Trophoblast cell (in vitro differentiated cells and primary cell): ENCODE results near the gene RPTOR.

Experiments used
- DNase-seq, 2 donors: peaks; one replicate each; pipeline ENCODE4 v3.0.0-alpha.2; 2016
- H2AFZ ChIP-seq: 2 replicates; pipeline ENCODE4 v1.6.1; 2013; ENCODE audit warnings: low read length, moderate library complexity, mild to moderate bottlenecking; ENCODE audit not compliant: insufficient read depth, poor library complexity
- H2AK5ac ChIP-seq: 2 replicates; pipeline ENCODE4 v1.6.1; 2013; ENCODE audit warnings: mild to moderate bottlenecking, low read length
- H2BK120ac ChIP-seq: 2 replicates; pipeline ENCODE4 v1.6.1; 2013; ENCODE audit warnings: low read length, mild to moderate bottlenecking, moderate library complexity; ENCODE audit not compliant: insufficient read depth, poor library complexity
- H2BK12ac ChIP-seq: 2 replicates; pipeline ENCODE4 v1.6.1; 2013; ENCODE audit warnings: mild to moderate bottlenecking, low read length, moderate library complexity
- H2BK5ac ChIP-seq: 2 replicates; pipeline ENCODE4 v1.6.1; 2013; ENCODE audit warnings: low read length, low read depth, moderate library complexity, mild to moderate bottlenecking; ENCODE audit not compliant: poor library complexity
- H3K14ac ChIP-seq: 2 replicates; pipeline ENCODE4 v1.6.1; 2013; ENCODE audit warnings: mild to moderate bottlenecking, low read length
- H3K18ac ChIP-seq: 2 replicates; pipeline ENCODE4 v1.6.1; 2013; ENCODE audit warnings: mild to moderate bottlenecking, low read length
- H3K23ac ChIP-seq: 2 replicates; pipeline ENCODE4 v1.6.1; 2013; ENCODE audit warnings: low read length
- H3K27ac ChIP-seq: 2 replicates; pipeline ENCODE4 v1.5.1; 2013; ENCODE audit warnings: low read depth, mild to moderate bottlenecking, inconsistent platforms, low read length, moderate library complexity
- H3K27me3 ChIP-seq: 2 replicates; pipeline ENCODE4 v1.6.1; 2013; ENCODE audit warnings: inconsistent platforms, mild to moderate bottlenecking, low read length, moderate library complexity; ENCODE audit not compliant: insufficient read depth
- H3K36me3 ChIP-seq, 2 experiments: 1 replicate in 1 of 2; 2 replicates in 1 of 2; pipeline ENCODE4 v1.6.1; 2013; ENCODE audit warnings: low read length in 2 of 2, mild to moderate bottlenecking in 2 of 2, moderate library complexity in 1 of 2; ENCODE audit not compliant: insufficient read depth in 2 of 2, control insufficient read depth in 1 of 2
- H3K4ac ChIP-seq: 2 replicates; pipeline ENCODE4 v1.6.1; 2013; ENCODE audit warnings: low read depth, mild to moderate bottlenecking, low read length, moderate library complexity
- H3K4me1 ChIP-seq, 2 experiments: 1 replicate in 1 of 2; 2 replicates in 1 of 2; pipeline ENCODE4 v1.6.1; 2013; ENCODE audit warnings: low read length in 2 of 2, mild to moderate bottlenecking in 2 of 2, moderate library complexity in 1 of 2; ENCODE audit not compliant: insufficient read depth in 2 of 2, control insufficient read depth in 1 of 2
- H3K4me2 ChIP-seq: 2 replicates; pipeline ENCODE4 v1.6.1; 2013; ENCODE audit warnings: inconsistent platforms, mild to moderate bottlenecking, low read length, moderate library complexity
- H3K4me3 ChIP-seq: 2 replicates; pipeline ENCODE4 v1.5.1; 2013; ENCODE audit warnings: mild to moderate bottlenecking, low read depth, low read length, inconsistent platforms
- H3K79me1 ChIP-seq: one replicate; pipeline ENCODE4 v1.6.1; 2013; ENCODE audit warnings: low read length
- H3K79me2 ChIP-seq: 2 replicates; pipeline ENCODE4 v1.6.1; 2013; ENCODE audit warnings: low read length, mild to moderate bottlenecking; ENCODE audit not compliant: control insufficient read depth, insufficient read depth, poor library complexity
- H3K9ac ChIP-seq: 2 replicates; pipeline ENCODE4 v1.6.1; 2013; ENCODE audit warnings: mild to moderate bottlenecking, low read length
- H3K9me3 ChIP-seq: 2 replicates; pipeline ENCODE4 v1.6.1; 2013; ENCODE audit warnings: low read depth, mild to moderate bottlenecking, control low read depth, inconsistent platforms, low read length; ENCODE audit not compliant: insufficient read depth
- H4K12ac ChIP-seq: 2 replicates; pipeline ENCODE4 v1.6.1; 2013; ENCODE audit warnings: low read depth, mild to moderate bottlenecking, low read length, moderate library complexity
- H4K8ac ChIP-seq: 2 replicates; pipeline ENCODE4 v1.6.1; 2013; ENCODE audit warnings: low read depth, mild to moderate bottlenecking, low read length, moderate library complexity
- H4K91ac ChIP-seq: one replicate; pipeline ENCODE4 v1.6.1; 2013; ENCODE audit warnings: low read depth, mild to moderate bottlenecking, low read length, moderate library complexity
- WGBS: extraction: QIAGEN DNeasy Blood & Tissue Kit; methylation state at CpG from one replicate; pipeline ENCODE4 v1.1.7; 2013; ENCODE audit warnings: missing lambda C conversion rate; ENCODE audit not compliant: insufficient read length, insufficient coverage; ENCODE audit errors: extremely low coverage; 5-methylcytosine and 5-hydroxymethylcytosine counted together

Gene RPTOR

DNA sequence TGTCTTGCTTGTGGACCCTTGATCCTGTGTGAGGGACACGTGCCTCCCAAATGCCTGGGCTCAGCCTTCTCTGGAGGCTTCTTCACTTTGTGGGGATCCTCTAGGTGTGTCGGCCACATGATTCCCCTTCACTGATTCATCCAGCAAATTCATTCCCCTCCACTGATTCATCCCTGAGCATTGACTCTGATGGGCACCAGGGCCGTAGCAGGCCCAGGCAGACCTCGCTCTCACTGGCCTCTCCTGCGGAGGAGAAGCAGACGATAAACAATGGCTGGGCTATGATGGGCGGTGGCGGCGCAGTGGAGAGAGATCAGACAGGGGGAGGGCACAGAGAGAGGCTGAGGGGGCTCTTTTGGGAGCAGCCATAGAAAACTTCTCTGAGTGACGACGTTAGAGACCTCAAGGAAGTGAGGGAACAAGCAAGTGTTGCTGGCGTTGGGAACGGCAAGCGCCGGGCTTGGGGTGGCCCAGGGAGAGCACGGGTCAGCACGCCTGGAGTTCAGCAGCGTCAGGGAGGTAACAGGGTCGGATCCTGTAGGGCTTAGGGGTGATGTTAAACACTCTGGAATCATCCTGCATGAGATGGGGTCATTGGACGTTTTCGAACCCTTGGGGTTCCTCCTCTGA is 17.5 kb upstream of the RPTOR start:
- Histone ChIP-seq H3K4ac (no peak overlapping the region), H2BK5ac (no peak overlapping the region), H3K9ac (no peak overlapping the region), H3K14ac (no peak overlapping the region), H3K23ac (no peak overlapping the region), H2AK5ac (no peak overlapping the region), H3K4me3 (no peak overlapping the region), H3K4me1 (no peaks in the 10 kb centered on the region), H2BK120ac (no peak overlapping the region), H4K91ac (no peak overlapping the region), H3K4me2 (no peak overlapping the region), H3K79me1 (no peaks in the 10 kb centered on the region), H3K18ac (no peak overlapping the region), H3K27ac (no peak overlapping the region), H4K12ac (no peak overlapping the region), H3K79me2 (no peaks in the 10 kb centered on the region), H3K36me3 (no peaks in the 10 kb centered on the region), H2AFZ (no peak overlapping the region), H4K8ac (no peak overlapping the region), H2BK12ac (no peak overlapping the region), H3K27me3 (no peaks in the 10 kb centered on the region), H3K9me3 (peaks cover 8% of the 10 kb centered on the region)
- no CpG with 5 or more reads among the region's 21 CpGs for WGBS
- DNase-seq = no peak

DNA sequence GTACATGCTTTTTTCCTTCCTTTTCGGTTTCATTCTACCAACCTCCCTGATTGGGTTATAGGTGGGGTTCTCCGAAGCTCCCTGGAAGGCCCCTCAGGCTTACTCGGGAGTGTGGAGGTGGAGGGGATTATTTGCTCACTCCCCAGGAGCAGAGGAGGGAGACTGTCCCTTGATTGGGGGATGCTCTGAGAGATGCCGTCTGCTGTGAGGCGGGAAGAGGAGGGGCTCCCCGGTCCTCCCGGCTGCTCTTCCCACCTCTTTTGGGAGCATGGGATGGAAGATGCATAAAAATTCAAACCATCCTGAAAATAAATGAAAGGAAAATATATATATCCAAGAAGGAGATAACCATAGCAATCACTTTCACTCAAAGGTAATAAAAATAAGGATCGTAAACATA is 16.1 kb upstream of the RPTOR start:
- no peak overlapping the region for H2AK5ac ChIP-seq
- H3K27ac ChIP-seq = no peak overlapping the region

DNA sequence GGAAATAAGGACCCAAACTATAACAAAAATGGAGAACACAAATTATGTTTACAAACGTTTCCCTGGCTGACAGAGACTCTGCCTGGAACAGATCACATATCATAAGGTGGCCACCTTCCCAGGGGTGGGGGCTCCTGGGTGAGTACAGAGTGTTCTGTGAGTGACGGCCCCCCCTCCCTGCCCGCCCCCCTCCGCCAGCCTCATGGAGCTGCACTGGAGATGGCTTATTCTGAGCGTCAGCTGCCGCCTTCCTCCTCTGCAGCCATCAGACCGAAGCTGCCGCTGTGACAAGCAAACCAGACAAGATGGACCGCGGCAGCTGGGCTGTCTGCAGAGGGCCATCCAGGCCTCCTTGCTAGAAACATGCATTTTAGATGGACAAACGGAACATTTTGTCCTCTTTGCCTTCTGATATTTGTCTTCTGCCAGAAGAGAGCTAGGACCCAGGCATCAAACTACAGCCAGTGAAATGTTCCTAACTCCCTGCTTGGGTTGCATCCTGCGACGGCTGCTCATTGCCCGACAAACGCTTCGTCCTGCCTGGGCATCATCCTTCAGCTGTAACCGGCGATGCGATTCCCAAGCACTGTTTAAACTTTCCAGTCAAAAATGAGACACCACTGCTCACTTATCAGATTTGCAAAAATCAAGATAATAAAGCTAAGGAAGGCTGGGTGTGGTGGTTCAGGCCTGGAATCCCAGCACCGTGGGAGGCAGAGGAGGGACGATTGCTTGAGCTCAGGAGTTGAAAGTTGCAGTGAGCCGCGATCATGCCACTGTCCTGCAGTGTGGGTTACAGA is 15.3 kb upstream of the RPTOR start:
- Histone ChIP-seq H2BK120ac (no peak overlapping the region), H3K27me3 (no peaks in the 10 kb centered on the region), H3K36me3 (no peaks in the 10 kb centered on the region), H3K27ac (no peak overlapping the region), H3K79me1 (no peaks in the 10 kb centered on the region), H2AK5ac (no peak overlapping the region), H3K79me2 (no peaks in the 10 kb centered on the region), H3K18ac (no peak overlapping the region), H2AFZ (no peak overlapping the region), H4K91ac (no peak overlapping the region), H3K4me1 (no peaks in the 10 kb centered on the region), H3K4me3 (no peak overlapping the region), H3K14ac (no peak overlapping the region), H4K8ac (no peak overlapping the region), H3K9ac (no peak overlapping the region), H2BK12ac (no peak overlapping the region), H3K4me2 (no peak overlapping the region), H4K12ac (no peak overlapping the region), H3K4ac (no peak overlapping the region), H3K9me3 (peaks cover 2% of the 10 kb centered on the region), H2BK5ac (no peak overlapping the region), H3K23ac (no peak overlapping the region)
- DNase-seq = peak; percentile 73 to 92
- WGBS = no CpG with 5 or more reads among the region's 23 CpGs

More for the DNA sequence above, 16.1 kb upstream of the RPTOR start:
- no peaks in the 10 kb centered on the region for H3K79me1 ChIP-seq
- no peaks in the 10 kb centered on the region for H3K36me3 ChIP-seq
- no peak overlapping the region for H4K12ac ChIP-seq
- H3K9me3 ChIP-seq = peaks cover 2% of the 10 kb centered on the region
- H3K4me3 ChIP-seq = no peak overlapping the region
- no peak overlapping the region for H3K14ac ChIP-seq
- H3K9ac ChIP-seq = no peak overlapping the region
- H2AFZ ChIP-seq = no peak overlapping the region
- no peaks in the 10 kb centered on the region for H3K4me1 ChIP-seq
- H4K91ac ChIP-seq = no peak overlapping the region
- no peak overlapping the region for H2BK5ac ChIP-seq
- WGBS = no CpG with 5 or more reads among the region's 8 CpGs
- H3K18ac ChIP-seq = no peak overlapping the region
- no peak overlapping the region for H3K23ac ChIP-seq
- no peak overlapping the region for H3K4ac ChIP-seq
- H3K4me2 ChIP-seq = no peak overlapping the region
- no peak overlapping the region for H2BK120ac ChIP-seq
- DNase-seq = no peak
- no peaks in the 10 kb centered on the region for H3K27me3 ChIP-seq
- no peak overlapping the region for H2BK12ac ChIP-seq
- no peak overlapping the region for H4K8ac ChIP-seq
- no peaks in the 10 kb centered on the region for H3K79me2 ChIP-seq

DNA sequence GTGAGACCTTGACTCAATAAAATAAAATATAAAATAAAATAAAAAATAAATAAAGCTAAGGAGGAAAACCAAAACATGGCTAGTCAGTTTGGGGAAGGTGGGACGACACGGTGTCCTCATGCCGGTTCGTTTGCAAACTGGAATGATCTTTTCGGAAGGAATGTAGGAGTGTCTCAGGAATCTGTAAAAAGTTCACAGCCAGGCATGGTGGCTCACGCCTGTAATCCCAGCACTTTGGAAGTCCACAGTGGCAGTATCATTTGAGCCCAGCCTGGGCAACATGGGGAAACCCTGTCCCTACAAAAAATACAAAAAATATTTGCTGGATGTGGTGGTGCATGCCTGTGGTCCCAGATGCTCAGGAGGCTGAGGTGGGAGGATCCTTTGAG is 14.7 kb upstream of the RPTOR start:
- H3K79me2 ChIP-seq = no peaks in the 10 kb centered on the region
- no peaks in the 10 kb centered on the region for H3K27me3 ChIP-seq
- H3K4ac ChIP-seq = no peak overlapping the region
- H2AFZ ChIP-seq = no peak overlapping the region
- no peak overlapping the region for H2BK12ac ChIP-seq
- H4K12ac ChIP-seq = no peak overlapping the region
- no CpG with 5 or more reads among the region's 6 CpGs for WGBS
- no peak overlapping the region for H4K8ac ChIP-seq
- no peaks in the 10 kb centered on the region for H3K36me3 ChIP-seq
- no peak overlapping the region for H2BK5ac ChIP-seq
- H3K4me3 ChIP-seq = no peak overlapping the region
- H3K9me3 ChIP-seq = peaks cover 2% of the 10 kb centered on the region
- no peak overlapping the region for H3K14ac ChIP-seq
- H3K23ac ChIP-seq = no peak overlapping the region
- no peak overlapping the region for H4K91ac ChIP-seq
- H3K4me1 ChIP-seq = no peaks in the 10 kb centered on the region
- H3K27ac ChIP-seq = no peak overlapping the region
- H3K79me1 ChIP-seq = no peaks in the 10 kb centered on the region
- no peak overlapping the region for H3K9ac ChIP-seq
- no peak overlapping the region for H3K18ac ChIP-seq
- no peak overlapping the region for H2BK120ac ChIP-seq
- no peak overlapping the region for H3K4me2 ChIP-seq
- H2AK5ac ChIP-seq = no peak overlapping the region
- peak; percentile 95 to 97 for DNase-seq
